K562 (cell line): ENCODE measurements around the gene RGL4. TPM values are rescaled to one million over a fixed set of nuclear protein-coding genes. Genes with fewer than 3 reads are reported as not detected.

Experiments
- ATAC-seq: fragments of 200-7000 bp; cut with Tn5 transposase; 3 replicates; pipeline ENCODE4 v1.9.1; 2020; ENCODE audit warnings: moderate library complexity
- BruUV-seq: library from RNA; stranded (reverse); fragments of 400-500 nt; replicated peaks from 2 replicates; lab custom pipeline; 2021; lab: Mats Ljungman, UMichigan
- CTCF ChIA-PET: fragments of 300-600 bp; formaldehyde crosslinking; extraction: SDS; loops from one replicate; lab custom pipeline; 2021; ENCODE audit warnings: low intra/inter-chr PET ratio; lab: Yijun Ruan, JAX
- POLR2A ChIA-PET: fragments of 300-600, 350-650 bp; sonication (Branson Sonifier 250); formaldehyde crosslinking; extraction: SDS; loops from one replicate; lab custom pipeline; 2021; ENCODE audit warnings: antibody characterized with exemption, inconsistent platforms; lab: Yijun Ruan, JAX
- DNase-seq, 4 experiments: peaks; one replicate each; pipeline versions ENCODE4 v3.0.0 to v3.0.0-alpha.2; 2011 to 2018; ENCODE audit warnings: low spot score in 3 of 4, mixed read lengths in 3 of 4; ENCODE audit errors: extremely low read depth in 1 of 4
- FAIRE-seq: peaks from 2 replicates; lab custom pipeline; 2011; peaks lifted over from hg19 to GRCh38; lab: Jason Lieb, UNC
- H2AFZ ChIP-seq: 2 replicates; pipeline ENCODE4 v1.6.0; 2011; ENCODE audit warnings: low read depth, low read length, control low read depth, inconsistent platforms
- H3K27ac ChIP-seq: fragments of 200-600 bp; 3 replicates; pipeline ENCODE4 v1.8.0; 2011; ENCODE audit warnings: low read depth, mild to moderate bottlenecking, control low read depth, inconsistent platforms, low read length, moderate library complexity, mixed read lengths; ENCODE audit errors: extremely low read depth
- H3K27me3 ChIP-seq, 2 experiments: fragments of 300-600 bp in 1 of 2; 2 replicates in 1 of 2; 3 replicates in 1 of 2; pipeline versions ENCODE4 v1.6.0 to v1.8.0; 2011; ENCODE audit warnings: inconsistent platforms in 2 of 2, low read length in 2 of 2, mild to moderate bottlenecking in 1 of 2, mixed read lengths in 1 of 2, moderate library complexity in 1 of 2; ENCODE audit not compliant: control insufficient read depth in 2 of 2, insufficient read depth in 2 of 2
- H3K36me3 ChIP-seq: fragments of 300-600 bp; 3 replicates; pipeline ENCODE4 v1.8.0; 2011; ENCODE audit warnings: mild to moderate bottlenecking, low read length, inconsistent platforms; ENCODE audit not compliant: control insufficient read depth, insufficient read depth
- H3K4me1 ChIP-seq, 2 experiments: fragments of 200-600 bp in 1 of 2; replicated peaks in 1 of 2; 2 replicates in 1 of 2; 3 replicates in 1 of 2; pipeline versions ENCODE4 v1.5.1 to v1.8.0; 2011; ENCODE audit warnings: inconsistent platforms in 2 of 2, low read length in 2 of 2, mild to moderate bottlenecking in 1 of 2, mixed read lengths in 1 of 2, moderate library complexity in 1 of 2; ENCODE audit not compliant: control insufficient read depth in 2 of 2, insufficient read depth in 2 of 2
- H3K4me2 ChIP-seq: 2 replicates; pipeline ENCODE4 v1.6.1; 2011; ENCODE audit warnings: low read length, control low read depth, inconsistent platforms, mixed read lengths; ENCODE audit not compliant: insufficient read depth
- H3K4me3 ChIP-seq: fragments of 200-600 bp; sonication (generic), shearing (Covaris generic); 2 replicates; pipeline ENCODE4 v1.5.1; 2016; ENCODE audit warnings: control low read depth, inconsistent platforms
- H3K79me2 ChIP-seq: fragments of 200-600 bp; 3 replicates; pipeline ENCODE4 v1.8.0; 2011; ENCODE audit warnings: low read length, inconsistent platforms; ENCODE audit not compliant: control insufficient read depth, insufficient read depth
- H3K9ac ChIP-seq, 2 experiments: 2 replicates each; pipeline versions ENCODE4 v1.6.0 to v1.6.1; 2011; ENCODE audit warnings: low read depth in 2 of 2, low read length in 2 of 2, control low read depth in 1 of 2, inconsistent platforms in 1 of 2, mild to moderate bottlenecking in 1 of 2, mixed read lengths in 1 of 2; ENCODE audit not compliant: insufficient read depth in 1 of 2
- H3K9me1 ChIP-seq: one replicate; pipeline ENCODE4 v1.6.0; 2011; ENCODE audit warnings: inconsistent platforms, mild to moderate bottlenecking, low read length, moderate library complexity; ENCODE audit not compliant: control insufficient read depth, insufficient read depth
- H3K9me3 ChIP-seq: replicated peaks from 2 replicates; pipeline ENCODE4 v1.5.1; 2011; ENCODE audit warnings: low read depth, low read length, inconsistent platforms; ENCODE audit not compliant: control insufficient read depth, insufficient read depth
- H4K20me1 ChIP-seq: replicated peaks from 2 replicates; pipeline ENCODE4 v1.6.1; 2011; ENCODE audit warnings: low read length, inconsistent platforms, mixed read lengths; ENCODE audit not compliant: control insufficient read depth, insufficient read depth
- ARID1B ChIP-seq: fragments of 450-650 bp; IDR thresholded peaks from 2 replicates; pipeline ENCODE4 v1.6.1; 2016; ENCODE audit warnings: antibody characterized with exemption, mild to moderate bottlenecking, inconsistent platforms
- ARID2 ChIP-seq: fragments of 450-650 bp; IDR thresholded peaks from 2 replicates; pipeline ENCODE4 v1.6.1; 2017; ENCODE audit warnings: antibody characterized with exemption, mild to moderate bottlenecking
- CLOCK ChIP-seq: fragments of 250-450 bp; sonication (Bioruptor Pico); IDR thresholded peaks from 2 replicates; pipeline ENCODE4 v1.4.0; 2020; ENCODE audit warnings: mild to moderate bottlenecking, moderate library complexity, borderline replicate concordance
- EP300 ChIP-seq: IDR thresholded peaks from 2 replicates; pipeline ENCODE4 v1.6.1; 2012; ENCODE audit warnings: low read length, improper control_type of control experiment
- MNT ChIP-seq, 2 experiments: fragments of 450-650 bp; conservative IDR thresholded peaks; 2 replicates each; pipeline ENCODE4 v1.6.1; 2017; ENCODE audit warnings: mild to moderate bottlenecking in 2 of 2, moderate library complexity in 2 of 2
- MTA2 ChIP-seq: fragments of 450-650 bp; IDR thresholded peaks from 2 replicates; pipeline ENCODE4 v1.6.1; 2016; ENCODE audit warnings: low read depth
- ZNF143 ChIP-seq: sonication (generic); formaldehyde crosslinking; IDR thresholded peaks from 2 replicates; pipeline ENCODE4 v1.9.0; 2022; ENCODE audit warnings: mild to moderate bottlenecking, missing genetic modification reagents
- ZNF175 ChIP-seq: fragments of 200-800 bp; sonication (Bioruptor generic); IDR thresholded peaks from 2 replicates; pipeline ENCODE4 v1.6.1; 2016; ENCODE audit warnings: low read depth, mild to moderate bottlenecking, missing genetic modification characterization, missing compliant biosample characterization
- ZNF584 ChIP-seq: fragments of 200-800 bp; sonication (Bioruptor generic); IDR thresholded peaks from 2 replicates; pipeline ENCODE4 v1.6.1; 2016; ENCODE audit warnings: low read depth, mild to moderate bottlenecking, missing genetic modification characterization, missing compliant biosample characterization
- WGBS: fragments of 100-300 bp; shearing (Covaris generic); methylation state at CpG from one replicate; pipeline ENCODE4 v1.1.6; 2016; ENCODE audit warnings: low coverage, mixed read lengths; ENCODE audit not compliant: insufficient coverage; ENCODE audit errors: missing lambda C conversion rate; 5-methylcytosine and 5-hydroxymethylcytosine counted together
- in situ Hi-C: fragments of 300-500 bp; cut with MboI; formaldehyde crosslinking; loops from 4 replicates; pipeline ENCODE4 v1.15.0; 2018; ENCODE audit warnings: inconsistent platforms, mixed read lengths
- intact Hi-C: fragments of 100-400 bp; cut with micrococcal nuclease; formaldehyde crosslinking; loops from 2 replicates; pipeline ENCODE4 v1.14.2; 2022
- polyA plus RNA-seq, 8 experiments: library from polyadenylated mRNA; depleted of rRNA in 4 of 8; stranded (reverse) in 5 of 8; unstranded in 3 of 8; fragments of >200 nt; fragmentation: Nextera tagmentation in 2 of 8; fragmentation: Illumina TruSeq in 1 of 8; extraction: Ambion mirVana in 2 of 8; extraction: Trizol in 1 of 8; gene quantifications; 2 replicates each; pipeline versions ENCODE4 v1.2.1 to v1.2.3, GENCODE V29; 2011 to 2014; ENCODE audit warnings: inconsistent platforms in 1 of 8, missing spikeins in 1 of 8
- total RNA-seq, 7 experiments: library from RNA; depleted of rRNA in 6 of 7; stranded (reverse); fragments of >200 nt in 6 of 7; fragmentation: Illumina TruSeq in 2 of 7; extraction: Trizol in 2 of 7; gene quantifications; 2 replicates each; pipeline versions ENCODE4 v1.2.1 to v1.2.3, GENCODE V29; 2011 to 2021; ENCODE audit warnings: low replicate concordance in 1 of 7

RGL4 gene
- total and polyA plus RNA-seq, 9 of the 15 experiments (the other 6 are each of a cell fraction or from before 2014, with no cell fraction given) = not detected

GRCh38 chr22:23684026-23684425, 6.8 kb upstream of the RGL4 start (continued):
- no peak for TF ChIP-seq ZNF584 (CRISPR knock-in tag)

- no peaks in the 10 kb centered on the region for H4K20me1 ChIP-seq
- CTCF ChIA-PET = no interaction called here
- in situ Hi-C loops = no loop called here
- TF ChIP-seq MNT (conservative IDR thresholded peaks at IDR 0.05) = peak in 1 of 2 experiments; percentile 53; a peak in 2 of 4 replicates
- TF ChIP-seq ARID1B = peak; percentile 77
- peak; percentile 57 for TF ChIP-seq MTA2
- TF ChIP-seq ARID2 = no peak
- no peak for TF ChIP-seq ZNF143 (CRISPR knock-in tag)
- peak; percentile 16; the same call in 1 of the 2 replicates for TF ChIP-seq EP300
- no peak for TF ChIP-seq CLOCK (CRISPR knock-in tag)
- no peak for TF ChIP-seq ZNF175 (CRISPR knock-in tag)
Measured at GRCh38 chr22:23684561-23685031, 6.2 kb upstream of the RGL4 start.

More at GRCh38 chr22:23684561-23685031, 6.2 kb upstream of the RGL4 start:
- Histone ChIP-seq H3K9ac (peak overlapping the region in 1 of 2 experiments; percentile 14; a peak in 2 of 4 replicates), H3K9me3 (no peaks in the 10 kb centered on the region), H3K27ac (no peak overlapping the region; the same call in 2 of the 3 replicates), H2AFZ (no peak overlapping the region), H3K4me3 (no peak overlapping the region), H3K79me2 (no peaks in the 10 kb centered on the region), H3K36me3 (peaks cover 20% of the 10 kb centered on the region; the same call in 1 of the 3 replicates), H3K4me1 (peaks cover 13% of the 10 kb centered on the region in 2 experiments; a peak in 4 of 5 replicates), H3K4me2 (peak overlapping the region; percentile 43), H3K9me1 (no peaks in the 10 kb centered on the region), H3K27me3 (no peaks in the 10 kb centered on the region)
- no TSS peak for BruUV-seq
- intact Hi-C loops = no loop called here
- POLR2A ChIA-PET = interaction anchor here (0.8 to 1.1 kb wide), 4 partner anchors 9 to 154 kb away, joined by 3 to 6 read pairs (median 3); partner anchors contain the start of gene DERL3
- peak; percentile 95 for ATAC-seq
- 19% methylated on average over 3 of the region's 8 CpGs for WGBS
- peak; percentile 52 for FAIRE-seq
- peak; percentile 73 to 85 (median 80) for DNase-seq
